Hepatocyte (in vitro differentiated cells): ENCODE results near the gene GGNBP2. TPM values are rescaled to one million over a fixed set of nuclear protein-coding genes. Genes with fewer than 3 reads are reported as not detected.

ENCODE experiments used
- DNase-seq: peaks from one replicate; pipeline ENCODE4 v3.0.0-alpha.2; 2016; ENCODE audit warnings: low spot score
- H2AFZ ChIP-seq: fragments of 200-600 bp; sonication (generic); 2 replicates; pipeline ENCODE4 v1.6.0; 2016; ENCODE audit warnings: antibody characterized with exemption, mild to moderate bottlenecking
- H3K27ac ChIP-seq: fragments of 200-600 bp; sonication (generic); 2 replicates; pipeline ENCODE4 v1.5.1; 2016; ENCODE audit warnings: mild to moderate bottlenecking
- H3K27me3 ChIP-seq: fragments of 200-600 bp; sonication (generic); 2 replicates; pipeline ENCODE4 v1.6.1; 2016
- H3K36me3 ChIP-seq: fragments of 200-600 bp; sonication (generic); replicated peaks from 2 replicates; pipeline ENCODE4 v1.5.1; 2016; ENCODE audit warnings: low read depth; ENCODE audit not compliant: insufficient read depth
- H3K4me1 ChIP-seq: fragments of 200-600 bp; sonication (generic); 2 replicates; pipeline ENCODE4 v1.5.1; 2016; ENCODE audit warnings: mild to moderate bottlenecking, moderate library complexity; ENCODE audit not compliant: insufficient read depth
- H3K4me2 ChIP-seq: fragments of 200-600 bp; sonication (generic); 2 replicates; pipeline ENCODE4 v1.6.0; 2016
- H3K4me3 ChIP-seq: fragments of 200-600 bp; sonication (generic); 2 replicates; pipeline ENCODE4 v1.5.1; 2016; ENCODE audit warnings: mild to moderate bottlenecking
- H3K79me2 ChIP-seq: fragments of 200-600 bp; sonication (generic); 2 replicates; pipeline ENCODE4 v1.6.0; 2017; ENCODE audit warnings: mild to moderate bottlenecking
- H3K9me2 ChIP-seq: fragments of 200-600 bp; sonication (generic); replicated peaks from 2 replicates; pipeline ENCODE4 v1.6.0; 2017; ENCODE audit warnings: mild to moderate bottlenecking; ENCODE audit not compliant: insufficient read depth
- H3K9me3 ChIP-seq: fragments of 200-600 bp; sonication (generic); 2 replicates; pipeline ENCODE4 v1.5.1; 2016; ENCODE audit warnings: low read depth, mild to moderate bottlenecking
- H4K20me1 ChIP-seq: fragments of 200-600 bp; sonication (generic); 2 replicates; pipeline ENCODE4 v1.6.0; 2016; ENCODE audit warnings: mild to moderate bottlenecking; ENCODE audit not compliant: insufficient read depth, poor library complexity, severe bottlenecking
- EZH2 ChIP-seq: fragments of 200-600 bp; sonication (generic); IDR thresholded peaks from 2 replicates; pipeline ENCODE4 v1.6.1; 2016; ENCODE audit warnings: antibody characterized with exemption, mild to moderate bottlenecking, borderline replicate concordance
- EZH2phosphoT487 ChIP-seq: fragments of 200-600 bp; sonication (generic); IDR thresholded peaks from one replicate; pipeline ENCODE4 v1.6.1; 2018; ENCODE audit warnings: antibody characterized with exemption, mild to moderate bottlenecking, low read depth, moderate library complexity; ENCODE audit not compliant: unreplicated experiment, severe bottlenecking
- WGBS: methylation state at CpG from one replicate; pipeline ENCODE4 v1.1.6; 2016; ENCODE audit warnings: low lambda C conversion rate; ENCODE audit errors: missing lambda C conversion rate; 5-methylcytosine and 5-hydroxymethylcytosine counted together
- polyA plus RNA-seq: library from polyadenylated mRNA; unstranded; fragments of >200 nt; fragmentation: Nextera tagmentation; extraction: Ambion mirVana; gene quantifications from 2 replicates; pipeline ENCODE4 v1.2.1, GENCODE V29; 2016
- total RNA-seq: library from RNA; depleted of rRNA; stranded (reverse); fragments of >200 nt; gene quantifications from 2 replicates; pipeline ENCODE4 v1.2.3, GENCODE V29; 2014
- TF ChIP-seq, protein P1 (sequence below): fragments of 200-600 bp; sonication (generic); IDR thresholded peaks from 2 replicates; pipeline ENCODE4 v1.5.1; 2016; ENCODE audit warnings: antibody characterized with exemption, mild to moderate bottlenecking; ENCODE audit not compliant: poor library complexity

The GGNBP2 gene
- total and polyA plus RNA-seq, 2 experiments from 2014 or later = 52.2 to 79.9 TPM

DNA sequence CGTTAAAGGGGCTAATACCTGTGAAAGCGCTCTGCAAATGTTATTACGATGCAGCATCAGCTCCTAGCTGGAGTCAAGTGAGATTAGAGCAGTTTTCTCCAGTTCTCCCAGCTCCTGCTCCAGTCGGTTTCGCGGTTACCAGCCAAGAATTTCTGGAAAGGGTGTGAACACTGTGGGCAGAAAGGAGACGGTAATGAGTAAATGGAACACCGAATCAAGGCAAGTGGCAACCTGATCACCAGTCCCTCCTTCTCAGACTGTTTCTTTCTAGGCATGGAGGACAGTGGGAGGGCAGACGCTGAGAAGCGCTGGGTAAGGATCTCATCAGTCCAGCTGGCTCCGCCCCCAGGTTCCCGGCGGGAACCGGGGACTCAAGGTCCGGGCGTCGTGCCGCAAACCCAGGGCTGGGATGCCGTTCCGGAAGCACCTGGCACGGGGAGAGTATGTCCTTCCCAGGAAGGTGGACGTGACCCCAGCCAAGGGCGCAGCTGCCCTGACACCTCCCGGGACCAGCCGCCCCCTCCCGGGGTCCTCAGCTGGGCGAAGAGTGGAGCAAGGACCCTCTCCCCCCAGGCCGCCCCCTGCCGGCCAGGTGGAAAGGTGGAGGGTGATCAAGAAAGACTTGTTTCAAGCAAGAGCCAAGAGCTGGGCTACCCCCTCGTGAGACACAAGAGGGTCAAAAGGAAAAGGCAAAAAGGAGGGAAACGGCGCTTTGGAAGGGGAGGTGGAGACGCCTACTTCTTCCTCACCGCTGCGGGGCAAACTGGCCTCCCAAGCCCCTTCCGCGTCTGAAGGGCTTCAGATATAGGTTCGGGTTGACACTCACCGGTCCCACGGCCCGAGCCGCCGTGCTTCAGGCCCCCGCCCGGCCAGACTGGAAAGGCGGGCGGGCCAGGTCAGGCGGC is 10.5 kb upstream of the GGNBP2 start:
- Histone ChIP-seq H3K27ac (peak overlapping the region; percentile 98), H3K9me2 (no peaks in the 10 kb centered on the region), H3K4me3 (peak overlapping the region; percentile 51), H3K27me3 (no peaks in the 10 kb centered on the region), H3K4me1 (peaks cover 11% of the 10 kb centered on the region), H3K4me2 (peak overlapping the region; percentile 92), H3K36me3 (no peaks in the 10 kb centered on the region), H4K20me1 (no peaks in the 10 kb centered on the region), H3K9me3 (no peaks in the 10 kb centered on the region), H3K79me2 (peaks cover 19% of the 10 kb centered on the region), H2AFZ (peak overlapping the region; percentile 74)
- TF ChIP-seq, protein P1, sequence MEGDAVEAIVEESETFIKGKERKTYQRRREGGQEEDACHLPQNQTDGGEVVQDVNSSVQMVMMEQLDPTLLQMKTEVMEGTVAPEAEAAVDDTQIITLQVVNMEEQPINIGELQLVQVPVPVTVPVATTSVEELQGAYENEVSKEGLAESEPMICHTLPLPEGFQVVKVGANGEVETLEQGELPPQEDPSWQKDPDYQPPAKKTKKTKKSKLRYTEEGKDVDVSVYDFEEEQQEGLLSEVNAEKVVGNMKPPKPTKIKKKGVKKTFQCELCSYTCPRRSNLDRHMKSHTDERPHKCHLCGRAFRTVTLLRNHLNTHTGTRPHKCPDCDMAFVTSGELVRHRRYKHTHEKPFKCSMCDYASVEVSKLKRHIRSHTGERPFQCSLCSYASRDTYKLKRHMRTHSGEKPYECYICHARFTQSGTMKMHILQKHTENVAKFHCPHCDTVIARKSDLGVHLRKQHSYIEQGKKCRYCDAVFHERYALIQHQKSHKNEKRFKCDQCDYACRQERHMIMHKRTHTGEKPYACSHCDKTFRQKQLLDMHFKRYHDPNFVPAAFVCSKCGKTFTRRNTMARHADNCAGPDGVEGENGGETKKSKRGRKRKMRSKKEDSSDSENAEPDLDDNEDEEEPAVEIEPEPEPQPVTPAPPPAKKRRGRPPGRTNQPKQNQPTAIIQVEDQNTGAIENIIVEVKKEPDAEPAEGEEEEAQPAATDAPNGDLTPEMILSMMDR = peak; percentile 60
- TF ChIP-seq EZH2phosphoT487 (no peak), EZH2 (no peak)
- DNase-seq = peak; percentile 89
- 11% methylated on average over 42 of the region's 48 CpGs for WGBS

DNA sequence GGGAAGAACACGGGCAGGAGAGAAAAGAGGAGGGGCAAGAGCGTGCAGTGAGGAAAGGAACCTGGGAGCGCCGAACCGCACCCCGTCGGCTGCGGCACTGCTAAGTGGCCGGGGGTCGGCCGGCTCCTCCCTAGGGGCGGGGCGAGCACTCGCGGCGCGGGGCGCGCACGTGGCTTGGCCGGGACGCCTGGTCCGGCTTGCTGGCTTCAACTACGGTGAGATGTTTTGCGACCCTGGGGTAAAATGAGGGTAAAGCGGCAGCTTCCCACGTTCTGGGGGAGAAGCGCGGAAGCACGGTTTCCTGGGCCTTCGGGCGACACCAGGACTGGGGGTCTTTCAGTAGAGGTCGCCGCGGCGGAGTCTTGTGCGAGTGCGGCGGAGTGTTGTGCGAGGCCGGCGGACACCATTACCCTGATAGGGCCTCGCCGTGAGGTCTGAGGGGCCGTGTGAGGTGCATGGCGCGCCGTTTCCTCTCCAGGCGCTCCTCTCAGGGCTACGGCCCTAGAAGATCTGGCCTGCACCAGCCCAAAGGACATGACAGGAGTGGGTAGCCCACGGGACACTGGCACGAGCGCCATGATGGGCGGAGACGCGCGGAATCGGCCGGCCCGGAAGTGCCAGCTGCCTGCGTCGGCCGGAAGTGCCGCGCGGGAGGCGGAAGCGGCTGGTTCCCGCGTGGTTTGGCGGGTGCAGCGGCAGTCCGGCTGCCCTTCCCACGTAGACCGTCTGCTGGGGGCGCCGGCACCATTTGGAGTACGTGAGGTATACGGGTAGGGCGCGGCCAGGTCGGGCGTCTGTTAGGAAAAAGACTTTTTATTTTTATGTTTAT is 9.7 kb upstream of the GGNBP2 start, which contains the start of the genes MYO19 and PIGW:
MYO19 (minus strand) TSS at position 29 of the 829 bp plus-strand sequence. CDS start 2,330 bp downstream, outside the sequence.
PIGW (plus strand) TSS at position 148 of the 829 bp plus-strand sequence. CDS start 2,115 bp downstream, outside the sequence.
- H3K27me3 ChIP-seq = no peaks in the 10 kb centered on the region
- TF ChIP-seq, protein P1 = peak; percentile 17
- TF ChIP-seq EZH2 = no peak
- H3K4me2 ChIP-seq = peak within 1 kb of the TSS; percentile 92
- no peaks in the 10 kb centered on the region for H3K9me2 ChIP-seq
- H3K27ac ChIP-seq = peak within 1 kb of the TSS; percentile 98
- under 1% methylated on average over 65 of the region's 83 CpGs for WGBS
- H3K9me3 ChIP-seq = no peaks in the 10 kb centered on the region
- H4K20me1 ChIP-seq = no peaks in the 10 kb centered on the region
- H3K79me2 ChIP-seq = peaks cover 21% of the 10 kb centered on the region
- peak within 1 kb of the TSS; percentile 51 for H3K4me3 ChIP-seq
- peak within 1 kb of the TSS; percentile 74 for H2AFZ ChIP-seq
- H3K4me1 ChIP-seq = peaks cover 11% of the 10 kb centered on the region
- peak; percentile 95 for DNase-seq
- H3K36me3 ChIP-seq = no peaks in the 10 kb centered on the region

DNA sequence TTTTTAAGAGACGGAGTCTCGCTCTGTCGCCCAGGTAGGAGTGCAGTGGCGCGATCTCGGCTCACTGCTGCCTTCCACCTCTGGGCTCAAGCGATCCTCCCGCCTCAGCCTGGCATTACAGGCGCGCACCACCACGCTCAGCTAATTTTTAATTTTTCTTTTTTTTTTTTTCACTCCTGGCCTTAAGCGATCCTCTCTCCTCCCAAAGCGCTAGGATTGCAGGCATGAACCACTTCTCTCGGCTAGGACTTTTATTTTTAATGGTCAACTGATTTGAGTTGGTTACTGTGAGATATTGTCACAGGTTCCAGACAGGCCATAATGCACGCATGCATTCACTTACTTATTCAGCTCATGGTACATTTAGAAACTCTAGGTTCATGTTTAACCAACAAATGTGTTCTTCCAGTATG is 9.0 kb upstream of the GGNBP2 start:
- 9% methylated on average over 15 of the region's 15 CpGs for WGBS
- peak overlapping the region; percentile 62 for H2AFZ ChIP-seq

More for the DNA sequence above, 9.0 kb upstream of the GGNBP2 start:
- Histone ChIP-seq H3K27me3 (no peaks in the 10 kb centered on the region), H3K36me3 (no peaks in the 10 kb centered on the region), H3K79me2 (peaks cover 21% of the 10 kb centered on the region), H3K9me3 (no peaks in the 10 kb centered on the region), H4K20me1 (no peaks in the 10 kb centered on the region), H3K27ac (peak overlapping the region; percentile 98), H3K4me3 (peak overlapping the region; percentile 51), H3K9me2 (no peaks in the 10 kb centered on the region), H3K4me2 (peak overlapping the region; percentile 92), H3K4me1 (peaks cover 11% of the 10 kb centered on the region)
- TF ChIP-seq, protein P1 = no peak
- TF ChIP-seq EZH2phosphoT487 = no peak
- no peak for TF ChIP-seq EZH2
- DNase-seq = no peak
